Measurements from ENCODE around the gene POU5F1.
"Not testable (repeated sequence)": the region's sequence is repeated elsewhere in the genome, so short reads cannot be mapped to it uniquely, and the experiment has no call there.

- TF ChIP-seq CTCF (conservative IDR thresholded peaks at IDR 0.05 in 1 of 2, IDR thresholded peaks at IDR 0.05 in 1 of 2; ENCODE audit: low read depth in 1 of 2, low read length in 2 of 2); EZH2 (IDR thresholded peaks at IDR 0.05; ENCODE audit: low read length, missing control alignments): not testable (repeated sequence)
Observed at GRCh38 chr6:31185695-31186051, 15.2 kb upstream of the POU5F1 start.

Data from fibroblast of lung (primary cell).